HG03159 (cell line): Measurements from ENCODE around the gene ATP2A2.
"Not testable (repeated sequence)": the region's sequence is repeated elsewhere in the genome, so short reads cannot be mapped to it uniquely, and the experiment has no call there.

Experiments used
- ATAC-seq: cut with Tn5 transposase; IDR thresholded peaks from one replicate; pipeline ENCODE4 v1.9.1; 2021; ENCODE audit warnings: mild to moderate bottlenecking, moderate library complexity; ENCODE audit not compliant: unreplicated experiment

Gene ATP2A2

DNA sequence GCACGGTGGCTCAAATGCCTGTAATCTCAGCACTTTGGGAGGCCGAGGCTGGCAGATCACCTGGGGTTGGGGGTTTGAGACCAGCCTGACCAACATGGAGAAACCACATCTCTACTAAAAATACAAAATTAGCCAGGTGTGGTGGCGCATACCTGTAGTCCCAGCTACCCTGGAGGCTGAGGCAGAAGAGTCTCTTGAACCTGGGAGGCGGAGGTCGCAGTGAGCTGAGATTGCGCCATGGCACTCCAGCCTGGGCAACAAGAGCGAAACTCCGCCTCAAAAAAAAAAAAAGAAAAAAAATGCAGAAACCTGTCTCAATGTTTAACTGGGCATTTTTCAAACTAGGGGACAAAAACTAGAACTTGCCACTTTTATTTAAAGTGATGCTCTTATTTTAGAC is 59.2 kb downstream of the ATP2A2 start:
- ATAC-seq = not testable (repeated sequence)

DNA sequence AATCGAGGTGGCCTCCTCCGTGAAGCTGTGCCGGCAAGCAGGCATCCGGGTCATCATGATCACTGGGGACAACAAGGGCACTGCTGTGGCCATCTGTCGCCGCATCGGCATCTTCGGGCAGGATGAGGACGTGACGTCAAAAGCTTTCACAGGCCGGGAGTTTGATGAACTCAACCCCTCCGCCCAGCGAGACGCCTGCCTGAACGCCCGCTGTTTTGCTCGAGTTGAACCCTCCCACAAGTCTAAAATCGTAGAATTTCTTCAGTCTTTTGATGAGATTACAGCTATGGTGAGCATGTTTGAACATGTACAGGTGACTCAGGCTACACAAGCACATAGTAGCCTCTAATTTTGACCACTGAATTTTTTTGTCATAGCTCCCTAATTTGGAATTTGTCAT is 59.7 kb downstream of the ATP2A2 start:
- ATAC-seq = no peak

DNA sequence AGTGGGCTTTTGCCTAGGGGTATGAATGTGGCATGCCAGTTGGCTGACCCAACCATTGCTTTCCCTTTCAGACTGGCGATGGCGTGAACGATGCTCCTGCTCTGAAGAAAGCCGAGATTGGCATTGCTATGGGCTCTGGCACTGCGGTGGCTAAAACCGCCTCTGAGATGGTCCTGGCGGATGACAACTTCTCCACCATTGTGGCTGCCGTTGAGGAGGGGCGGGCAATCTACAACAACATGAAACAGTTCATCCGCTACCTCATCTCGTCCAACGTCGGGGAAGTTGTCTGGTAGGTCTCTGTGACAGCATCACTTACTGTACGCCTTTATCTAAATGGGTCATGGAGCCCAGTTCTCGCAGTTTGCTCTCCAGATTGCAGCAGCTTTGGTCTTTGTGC is 61.1 kb downstream of the ATP2A2 start:
- ATAC-seq = no peak

DNA sequence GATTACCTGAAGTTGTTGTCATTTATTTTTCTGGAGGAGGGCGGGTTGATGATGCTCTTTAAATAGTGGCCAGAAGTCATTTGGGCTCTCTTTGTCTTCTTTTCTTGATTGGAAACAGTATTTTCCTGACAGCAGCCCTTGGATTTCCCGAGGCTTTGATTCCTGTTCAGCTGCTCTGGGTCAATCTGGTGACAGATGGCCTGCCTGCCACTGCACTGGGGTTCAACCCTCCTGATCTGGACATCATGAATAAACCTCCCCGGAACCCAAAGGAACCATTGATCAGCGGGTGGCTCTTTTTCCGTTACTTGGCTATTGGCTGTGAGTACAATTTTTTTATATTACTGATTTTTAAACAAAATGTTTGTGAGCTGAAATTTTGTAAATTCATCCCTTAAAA is 62.1 kb downstream of the ATP2A2 start:
- ATAC-seq = no peak

DNA sequence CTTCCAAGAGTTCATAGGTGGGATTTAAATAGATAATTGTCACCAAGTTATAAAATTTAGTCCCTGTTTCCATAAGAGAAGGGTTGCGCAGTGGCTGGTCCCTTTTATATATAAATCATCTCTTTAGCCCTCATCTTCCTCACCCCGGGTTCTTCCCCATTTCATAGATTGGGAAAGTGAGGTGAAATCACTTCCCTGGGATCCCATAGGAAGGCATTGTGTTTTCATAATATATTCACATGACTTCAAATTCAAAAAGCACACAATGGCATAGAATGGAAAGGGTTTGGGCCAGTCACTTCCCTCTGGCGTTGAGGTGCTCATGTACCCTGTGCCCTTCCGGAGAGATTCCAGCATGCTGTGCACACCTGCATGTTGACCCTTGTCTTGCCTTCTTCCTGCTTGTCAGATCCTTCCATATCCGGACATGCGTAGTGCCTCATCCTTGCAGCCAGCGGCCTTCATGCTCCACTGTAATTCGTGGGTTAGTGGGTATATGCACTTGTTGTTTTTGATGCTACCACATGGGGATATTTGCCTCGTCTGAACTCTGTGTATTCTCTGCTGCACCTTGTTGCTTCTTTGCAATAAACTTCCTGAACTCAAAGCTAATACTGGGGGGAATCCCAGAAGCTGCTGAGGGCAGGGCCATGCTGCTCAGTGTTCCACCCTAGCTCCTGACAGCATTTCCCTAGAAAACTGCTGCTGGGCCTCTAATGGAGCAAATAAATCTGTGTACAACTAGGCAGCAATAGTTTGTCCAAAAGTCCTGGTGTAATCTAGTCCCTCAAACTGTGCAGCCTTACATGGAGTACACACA is 62.9 kb downstream of the ATP2A2 start:
- no peak for ATAC-seq

DNA sequence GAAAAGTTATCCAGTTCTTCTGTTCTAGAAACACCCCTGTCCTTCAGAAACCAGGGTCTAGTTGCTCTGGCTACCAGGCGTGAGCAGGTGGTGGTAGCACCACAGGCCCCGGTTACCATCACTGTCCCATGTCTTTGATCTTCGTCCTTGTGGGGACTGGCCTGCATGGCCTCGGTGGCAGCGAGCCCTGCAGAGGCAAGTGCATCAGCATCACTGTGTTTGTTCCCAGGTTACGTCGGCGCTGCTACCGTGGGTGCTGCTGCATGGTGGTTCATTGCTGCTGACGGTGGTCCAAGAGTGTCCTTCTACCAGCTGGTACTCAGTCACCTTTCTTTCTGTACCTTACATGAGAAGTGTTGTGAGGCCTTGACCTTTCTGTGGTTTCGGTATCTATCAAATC is 63.6 kb downstream of the ATP2A2 start:
- no peak for ATAC-seq

DNA sequence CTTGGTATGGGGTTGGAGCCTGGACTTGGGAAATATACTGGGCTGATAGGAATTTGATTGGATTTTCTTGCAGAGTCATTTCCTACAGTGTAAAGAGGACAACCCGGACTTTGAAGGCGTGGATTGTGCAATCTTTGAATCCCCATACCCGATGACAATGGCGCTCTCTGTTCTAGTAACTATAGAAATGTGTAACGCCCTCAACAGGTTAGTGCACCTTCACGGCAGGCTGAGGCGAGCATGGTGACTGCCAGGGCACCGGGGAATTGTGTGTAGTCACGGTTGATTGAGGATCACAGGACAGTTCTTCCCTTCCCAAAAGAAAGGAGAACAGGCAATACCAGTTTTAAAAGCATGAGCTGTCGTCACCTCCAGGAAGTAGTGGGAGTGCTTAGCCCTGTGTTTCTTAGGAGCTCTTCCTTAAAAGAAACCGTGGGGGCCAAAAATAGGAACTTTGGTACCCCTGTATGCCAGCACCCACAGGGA is 64.2 kb downstream of the ATP2A2 start:
- no peak for ATAC-seq

DNA sequence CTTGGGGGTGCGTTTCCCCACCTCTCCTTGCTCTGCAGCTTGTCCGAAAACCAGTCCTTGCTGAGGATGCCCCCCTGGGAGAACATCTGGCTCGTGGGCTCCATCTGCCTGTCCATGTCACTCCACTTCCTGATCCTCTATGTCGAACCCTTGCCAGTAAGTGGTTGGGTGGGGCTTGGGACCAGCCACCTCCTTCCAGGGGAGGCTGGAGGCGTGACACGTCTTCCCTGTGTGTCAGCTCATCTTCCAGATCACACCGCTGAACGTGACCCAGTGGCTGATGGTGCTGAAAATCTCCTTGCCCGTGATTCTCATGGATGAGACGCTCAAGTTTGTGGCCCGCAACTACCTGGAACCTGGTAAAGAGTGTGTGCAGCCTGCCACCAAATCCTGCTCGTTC is 64.9 kb downstream of the ATP2A2 start:
- no peak for ATAC-seq

DNA sequence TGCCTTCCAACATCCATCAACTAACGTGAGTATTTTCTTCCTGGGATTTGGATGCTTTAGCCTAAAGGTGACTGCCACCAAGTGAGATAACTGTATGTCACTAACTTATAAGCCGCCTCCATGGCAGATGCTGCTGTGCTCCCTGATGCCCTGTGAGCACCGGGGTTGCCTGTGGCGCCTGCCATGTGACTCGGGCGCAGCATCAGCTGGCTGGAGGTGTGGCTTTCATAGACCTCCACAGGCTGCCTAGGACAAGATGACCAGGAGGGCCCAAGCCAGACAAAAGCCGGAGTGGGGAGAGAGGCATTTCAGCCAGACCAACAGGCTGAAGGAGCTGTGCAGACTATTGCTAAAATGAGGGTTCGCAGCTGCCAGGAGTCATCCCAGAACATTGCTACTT is 66.7 kb downstream of the ATP2A2 start:
- ATAC-seq = no peak

DNA sequence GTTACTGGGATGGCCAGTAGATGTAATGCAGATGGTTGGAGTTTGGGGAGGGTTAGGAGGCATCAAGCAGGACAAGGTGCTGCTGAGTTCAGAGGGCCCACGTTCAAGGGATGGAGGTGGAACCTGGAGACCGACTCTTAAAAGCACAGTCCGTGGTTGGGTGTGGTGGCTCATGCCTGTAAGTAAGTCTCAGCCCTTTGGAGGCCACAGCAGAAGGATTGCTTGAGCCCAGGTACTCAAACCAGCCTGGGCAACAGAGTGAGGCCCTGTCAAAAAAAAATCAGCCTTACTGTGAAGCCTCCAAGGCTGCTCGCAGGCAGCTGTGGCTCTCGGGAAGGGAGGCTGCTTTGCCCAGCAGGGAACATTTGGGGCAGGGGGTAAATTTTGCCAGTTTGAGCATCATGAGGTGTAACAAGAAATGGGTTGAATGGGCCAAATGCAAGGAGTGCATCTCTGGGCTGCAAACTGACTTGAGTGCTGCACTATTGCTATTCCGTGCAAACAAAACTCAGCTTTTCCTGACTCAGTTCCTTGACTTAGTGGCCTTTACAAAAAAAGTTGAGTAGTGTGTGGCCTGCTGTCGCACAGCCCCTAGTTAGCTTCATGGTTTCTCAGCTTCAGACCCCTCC is 67.5 kb downstream of the ATP2A2 start:
- ATAC-seq = no peak

DNA sequence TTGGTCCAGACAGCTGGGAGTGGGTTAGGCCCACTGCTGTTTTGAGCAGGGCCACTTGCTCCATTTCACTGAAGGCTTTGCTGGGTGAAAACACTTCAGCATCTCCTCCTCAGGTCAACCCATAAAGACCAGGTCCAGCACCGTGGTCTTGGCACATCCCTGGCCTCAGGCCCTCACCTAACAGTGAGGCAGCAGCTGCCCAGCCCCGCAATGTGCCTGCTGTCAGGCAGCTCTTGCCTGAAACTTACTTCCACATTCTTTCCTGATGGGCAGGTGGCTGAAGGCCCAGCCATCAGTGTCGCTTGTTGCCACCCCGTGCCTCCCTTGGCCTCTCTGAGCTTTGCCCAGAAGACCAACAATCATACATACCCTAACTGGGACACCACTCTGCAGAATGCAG is 68.0 kb downstream of the ATP2A2 start:
- no peak for ATAC-seq

DNA sequence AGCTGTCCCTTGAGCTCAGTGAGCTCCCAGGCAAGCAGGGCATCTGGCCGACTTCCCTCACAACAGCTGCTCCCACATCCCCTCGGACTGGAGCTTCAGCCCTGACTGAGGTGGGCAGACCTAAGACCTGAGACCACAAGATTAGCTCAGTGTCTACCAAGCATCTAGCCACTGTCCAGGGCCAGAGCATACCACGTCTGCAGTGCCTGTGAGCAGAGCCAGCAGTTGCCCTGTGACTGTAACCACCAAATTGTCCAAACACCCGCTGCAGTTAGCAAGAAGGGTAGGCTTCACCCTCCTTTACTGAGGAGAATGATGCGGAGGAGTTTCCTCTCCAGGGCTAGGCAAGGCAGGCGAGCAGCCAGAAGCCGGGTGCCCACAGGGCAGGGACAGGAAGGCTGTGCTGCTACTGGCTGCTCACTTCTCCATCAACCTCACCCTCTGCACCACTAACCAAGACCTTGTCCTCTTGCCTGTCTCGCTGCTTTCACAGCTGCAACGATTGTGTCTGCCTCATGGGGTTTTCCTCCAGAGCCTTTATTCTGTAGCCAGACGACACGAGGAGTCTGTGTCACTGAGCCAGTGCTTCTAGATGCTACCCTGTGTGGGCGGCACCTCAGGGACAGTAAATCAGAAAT is 68.6 kb downstream of the ATP2A2 start:
- ATAC-seq = no peak

DNA sequence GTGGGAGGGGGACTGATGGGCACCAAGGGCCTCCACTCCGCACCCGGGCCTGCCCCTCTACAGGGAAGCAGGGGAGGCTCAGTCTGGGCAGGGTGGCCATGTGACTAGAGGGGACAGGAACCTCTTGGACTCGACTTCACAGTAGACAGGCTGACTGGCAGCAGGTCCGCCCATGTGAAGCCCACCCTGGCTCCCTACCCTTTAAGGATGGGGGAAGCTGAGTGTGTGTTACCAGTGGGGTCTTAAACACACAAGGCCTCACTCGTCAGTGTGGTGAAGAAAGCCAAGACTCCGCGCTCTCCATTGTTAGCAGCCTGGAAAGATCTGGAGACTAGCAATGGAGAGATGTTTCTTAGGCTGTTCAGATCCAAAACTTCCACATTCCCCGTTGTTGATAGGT is 70.1 kb downstream of the ATP2A2 start:
- no peak for ATAC-seq

DNA sequence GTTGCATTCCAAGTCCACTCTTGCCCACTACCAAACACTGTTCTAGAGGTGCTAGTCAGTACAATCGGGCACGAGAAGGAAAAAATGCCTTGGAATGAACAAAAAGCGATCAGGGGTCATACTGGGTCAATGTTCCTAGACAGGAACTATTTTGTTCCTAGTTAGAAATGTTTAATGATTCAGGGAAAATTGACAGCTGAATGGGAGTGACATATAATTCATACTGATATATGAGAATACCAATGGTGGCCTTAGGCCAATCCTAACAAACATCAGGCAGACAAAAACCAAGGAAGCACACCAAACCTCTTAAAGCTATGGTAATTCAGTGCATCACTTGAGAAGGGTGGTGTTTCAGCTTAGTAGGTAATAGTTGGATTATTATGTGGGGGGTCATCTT is 71.4 kb downstream of the ATP2A2 start:
- no peak for ATAC-seq

DNA sequence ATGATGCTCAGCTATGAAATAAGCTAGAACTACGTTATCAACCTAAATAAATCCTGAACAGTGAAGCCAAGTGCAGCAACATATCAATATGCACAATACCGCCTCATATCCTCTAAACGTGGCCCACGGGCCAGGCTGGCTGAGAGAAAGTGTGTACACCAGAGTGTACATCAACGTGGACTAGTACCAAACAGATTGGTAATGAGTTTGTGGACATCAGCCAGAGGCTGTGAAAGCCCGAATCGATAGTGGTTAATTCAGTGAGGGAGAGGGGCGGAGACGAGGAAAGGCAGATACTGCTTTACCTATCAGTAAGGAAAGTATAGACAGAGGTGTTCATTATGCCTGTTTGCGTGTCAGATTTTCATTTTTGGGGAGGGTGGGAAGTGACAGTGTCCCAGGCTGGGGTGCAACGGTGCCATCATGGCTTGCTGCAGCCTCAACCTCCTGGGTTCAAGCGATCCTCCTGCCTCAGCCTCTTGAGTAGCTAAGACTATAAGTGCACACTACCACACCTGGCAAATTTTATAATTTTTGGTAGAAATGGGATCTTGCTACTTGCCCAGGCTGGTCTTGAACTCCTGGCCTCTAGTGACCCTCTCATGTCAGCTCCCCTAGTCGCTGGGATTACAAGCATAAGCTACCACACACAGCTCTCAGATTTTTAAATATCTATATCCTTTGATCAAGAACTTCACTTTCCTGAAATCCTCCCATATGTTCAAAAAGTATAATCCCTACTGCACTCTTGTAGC is 72.3 kb downstream of the ATP2A2 start:
- no peak for ATAC-seq

DNA sequence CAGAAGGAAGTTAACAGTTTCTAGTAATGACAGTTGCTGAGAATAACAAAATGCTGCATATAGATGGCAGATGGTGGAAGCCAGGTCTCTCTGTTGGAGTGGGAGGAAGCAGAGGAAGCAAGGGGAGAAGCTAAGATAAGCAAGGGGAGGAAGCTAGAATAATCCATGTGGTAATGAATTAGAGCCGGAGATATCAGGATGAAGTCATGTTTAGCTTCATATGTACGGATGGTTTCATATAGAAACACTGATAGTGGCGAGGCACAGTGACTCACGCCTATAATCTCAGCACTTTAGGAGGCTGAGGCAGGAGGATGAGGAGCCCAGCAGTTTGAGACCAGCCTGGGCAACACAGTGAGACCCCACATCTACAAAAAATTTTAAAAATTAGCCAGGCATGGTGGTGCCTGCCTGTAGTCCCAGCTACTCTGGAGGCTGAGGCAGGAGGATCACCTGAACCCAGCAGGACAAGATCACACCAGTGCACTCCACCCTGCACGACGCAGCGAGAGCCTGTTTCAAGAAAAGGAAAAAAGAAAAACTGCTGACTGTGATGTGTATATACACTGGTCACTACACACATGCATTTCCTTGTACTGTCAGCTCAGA is 73.2 kb downstream of the ATP2A2 start:
- no peak for ATAC-seq

DNA sequence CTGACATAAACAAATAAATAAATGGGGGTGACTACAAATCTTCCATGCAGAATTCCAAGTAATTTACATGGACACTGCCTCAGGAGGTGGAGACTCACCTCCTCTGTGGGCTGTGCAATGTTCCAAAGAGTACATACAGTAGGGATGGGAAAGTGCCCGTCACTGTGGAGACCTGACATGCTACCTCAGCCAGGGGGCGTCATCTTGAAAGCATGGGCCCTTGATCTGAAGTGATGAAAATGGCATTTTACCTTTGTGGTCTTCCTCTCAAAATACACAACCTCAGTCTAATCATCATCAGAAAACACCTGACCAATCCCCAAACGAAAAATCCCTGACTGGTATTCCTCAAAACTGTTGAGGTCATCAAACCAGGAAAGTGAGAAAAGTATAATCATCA is 74.0 kb downstream of the ATP2A2 start:
- ATAC-seq = no peak

DNA sequence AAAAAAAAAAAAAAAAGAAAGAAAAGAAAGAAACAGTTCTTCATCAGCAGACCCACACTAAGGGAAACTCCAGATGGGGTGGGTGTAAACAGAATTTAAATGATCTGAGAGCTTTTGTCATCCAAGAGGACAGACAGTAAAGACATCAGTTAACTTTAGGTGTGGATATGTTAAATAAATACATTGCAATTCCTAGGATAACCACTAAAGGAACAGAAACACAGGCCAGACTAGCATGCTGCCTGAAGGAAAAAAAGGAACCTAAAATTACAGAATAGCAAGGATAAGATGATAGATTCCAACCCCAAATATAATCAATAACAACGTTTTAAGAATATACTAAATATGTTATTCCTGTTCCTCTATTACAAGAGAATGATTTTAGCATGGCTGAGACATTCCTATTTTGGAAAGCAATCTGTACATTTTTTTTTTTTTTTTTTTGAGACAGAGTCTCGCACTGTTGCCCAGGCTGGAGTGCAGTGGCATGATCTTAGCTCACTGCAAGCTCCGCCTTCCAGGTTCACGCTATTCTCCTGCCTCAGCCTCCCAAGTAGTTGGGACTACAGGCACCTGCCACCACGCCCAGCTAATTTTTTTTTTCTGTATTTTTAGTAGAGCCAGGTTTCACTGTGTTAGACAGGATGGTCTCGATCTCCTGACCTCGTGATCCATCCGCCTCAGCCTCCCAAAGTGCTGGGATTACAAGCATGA is 77.5 kb downstream of the ATP2A2 start:
- not testable (repeated sequence) for ATAC-seq

DNA sequence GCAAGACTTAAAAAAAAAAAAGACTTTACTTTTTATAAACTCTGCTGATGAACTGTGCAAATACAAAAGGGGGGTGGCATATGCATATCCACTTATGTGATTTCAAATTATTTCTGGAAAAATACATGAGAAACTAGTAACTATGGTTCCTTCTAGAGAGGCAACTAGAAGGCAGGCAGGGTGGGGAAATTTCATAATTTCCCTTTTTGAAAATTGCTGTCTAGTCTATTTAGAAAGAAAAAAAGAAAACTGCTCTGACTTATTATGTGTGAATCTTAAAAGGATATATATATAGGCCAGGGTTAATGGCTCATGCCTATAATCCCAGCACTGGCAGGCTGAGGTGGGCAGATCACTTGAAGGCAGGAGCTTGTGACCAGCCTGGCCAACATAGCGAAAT is 80.2 kb downstream of the ATP2A2 start:
- ATAC-seq = no peak
